COLO668 (cell line): ENCODE data around the gene HSPB2.

Source experiments
- DNase-seq: peaks from one replicate; lab custom pipeline; 2025; ENCODE audit not compliant: unreplicated experiment; lab: John Stamatoyannopoulos, UW

HSPB2 gene

GRCh38 chr11:111936040-111936540 lies 23.6 kb downstream of the HSPB2 start:
- no peak for DNase-seq

- no peak for DNase-seq
Observed at GRCh38 chr11:111937461-111937769, 24.9 kb downstream of the HSPB2 start.

- DNase-seq: no peak
Observed at GRCh38 chr11:111937844-111938243, 25.3 kb downstream of the HSPB2 start.

- no peak for DNase-seq
Observed at GRCh38 chr11:111938687-111939160, 26.2 kb downstream of the HSPB2 start.

GRCh38 chr11:111939836-111940604 lies 27.5 kb downstream of the HSPB2 start:
- DNase-seq: no peak

DNA sequence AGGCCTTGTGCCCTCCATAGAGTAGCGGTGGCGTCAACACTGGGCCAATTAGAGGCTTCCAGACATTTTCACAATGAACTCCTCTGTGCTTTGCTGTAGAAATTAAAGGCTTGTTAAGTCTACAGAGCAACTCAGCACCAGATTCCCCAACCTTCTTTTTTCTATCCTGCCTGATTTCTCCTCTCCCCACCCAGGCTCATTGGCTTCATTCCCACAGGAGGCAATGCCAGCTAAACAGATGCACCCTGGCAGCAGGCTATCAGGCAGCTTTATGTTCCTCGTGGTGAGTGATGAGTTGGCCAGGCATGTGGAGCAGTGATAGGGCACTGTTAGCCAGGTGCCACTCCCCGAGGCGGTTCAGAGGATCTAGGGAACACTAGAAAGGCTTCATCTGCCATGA lies 29.4 kb downstream of the HSPB2 start:
- DNase-seq: no peak

DNA sequence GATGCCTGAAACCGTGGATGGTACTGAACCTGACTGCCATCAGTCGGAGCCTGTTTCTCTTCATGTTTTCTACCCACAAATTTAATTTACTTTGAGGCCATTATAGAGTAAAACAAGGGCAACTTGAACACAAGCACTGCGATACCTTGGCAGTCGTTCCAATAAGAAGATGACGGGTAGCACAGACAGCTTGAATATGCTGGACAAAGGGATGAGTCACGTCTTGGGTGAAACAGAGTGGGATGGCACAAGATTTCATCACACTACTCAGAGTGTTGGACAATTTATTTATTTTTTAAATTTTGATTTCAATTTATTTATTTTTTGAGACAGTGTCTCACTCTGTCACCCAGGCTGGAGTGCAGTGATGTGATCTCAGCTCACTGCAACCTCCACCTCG lies 30.3 kb downstream of the HSPB2 start:
- DNase-seq: no peak

- DNase-seq: no peak
Observed at GRCh38 chr11:111944139-111944538, 31.6 kb downstream of the HSPB2 start.

- no peak for DNase-seq
Observed at GRCh38 chr11:111944651-111945051, 32.1 kb downstream of the HSPB2 start.

- DNase-seq: no peak
Observed at GRCh38 chr11:111945198-111945597, 32.7 kb downstream of the HSPB2 start.

DNA sequence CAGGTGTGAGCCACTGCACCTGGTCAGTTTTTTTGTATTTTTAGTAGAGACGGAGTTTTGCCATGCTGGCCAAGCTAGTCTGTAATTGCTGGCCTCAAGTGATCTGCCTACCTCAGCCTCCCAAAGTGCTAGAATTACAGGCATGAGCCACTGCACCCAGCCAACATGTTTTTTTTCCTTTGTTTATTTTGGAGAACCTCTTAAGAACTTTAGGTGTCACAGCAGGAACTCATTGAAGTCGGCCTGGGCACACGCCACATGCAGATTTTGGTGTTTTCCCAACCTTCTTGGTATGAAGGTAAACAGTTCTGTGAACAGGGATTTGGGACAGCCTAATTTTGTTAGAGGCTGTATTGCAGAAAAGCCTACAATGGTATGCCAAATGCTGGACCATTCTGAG lies 34.0 kb downstream of the HSPB2 start:
- no peak for DNase-seq

DNA sequence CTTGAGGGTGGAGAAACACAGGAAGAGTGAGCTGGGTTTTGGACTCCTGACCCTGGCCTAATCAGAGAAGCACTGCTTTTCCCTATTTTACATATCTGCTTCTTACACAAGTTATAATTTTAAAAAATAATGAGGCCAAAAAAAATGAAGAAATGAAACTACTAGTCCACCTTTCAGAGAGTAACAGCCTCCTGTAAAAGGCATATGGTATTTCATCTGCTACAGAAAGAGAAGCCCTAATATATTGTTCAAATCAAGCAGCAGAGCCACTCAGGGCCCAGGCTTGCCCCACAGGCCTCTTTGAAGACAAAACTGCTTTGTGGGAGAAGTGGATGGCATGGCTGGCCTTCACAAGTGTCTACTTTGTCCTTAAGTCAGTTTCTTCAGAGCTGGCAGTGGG lies 34.6 kb downstream of the HSPB2 start:
- no peak for DNase-seq

DNA sequence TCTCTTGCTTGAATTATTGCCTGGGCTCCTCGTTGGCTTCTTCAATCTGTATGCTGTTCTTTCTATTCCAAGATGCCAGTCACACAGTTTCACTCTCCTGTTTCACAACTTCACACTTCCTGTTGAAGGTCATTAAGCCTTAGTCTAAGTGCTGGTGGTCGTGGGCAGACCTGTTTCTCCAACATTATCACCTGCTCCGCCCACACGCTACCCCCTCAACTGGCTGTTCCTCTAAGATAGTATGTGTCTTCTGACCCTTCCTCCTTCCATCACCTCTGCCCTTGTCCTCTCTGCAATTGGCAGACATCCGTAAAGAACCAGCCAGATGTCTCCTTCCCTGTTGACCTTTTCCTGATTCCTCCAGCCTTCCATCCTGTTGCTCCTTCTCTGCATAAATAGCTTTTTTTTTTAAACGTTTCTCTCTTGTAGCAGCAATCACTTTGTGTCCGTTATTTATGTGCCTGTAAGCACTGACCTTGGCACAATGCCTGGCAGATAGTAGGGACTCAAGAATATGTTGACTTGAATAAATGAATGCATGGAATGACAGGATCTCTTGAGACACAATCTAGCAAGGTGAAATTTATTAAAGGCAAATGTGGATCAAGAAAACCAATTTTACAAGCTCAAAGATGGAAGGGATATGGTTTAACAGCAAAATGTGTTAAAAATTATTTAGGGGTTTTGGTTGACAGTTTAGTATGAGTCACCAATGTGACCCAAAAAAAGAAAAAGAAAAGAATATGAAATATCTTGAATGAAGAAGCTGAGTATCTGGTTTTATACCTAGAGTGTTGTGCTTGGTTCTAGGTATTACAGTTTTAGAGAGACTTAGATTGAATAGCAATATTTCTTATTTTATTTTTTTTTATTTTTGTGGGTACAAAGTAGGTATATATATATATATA lies 37.2 kb downstream of the HSPB2 start:
- no peak for DNase-seq

DNA sequence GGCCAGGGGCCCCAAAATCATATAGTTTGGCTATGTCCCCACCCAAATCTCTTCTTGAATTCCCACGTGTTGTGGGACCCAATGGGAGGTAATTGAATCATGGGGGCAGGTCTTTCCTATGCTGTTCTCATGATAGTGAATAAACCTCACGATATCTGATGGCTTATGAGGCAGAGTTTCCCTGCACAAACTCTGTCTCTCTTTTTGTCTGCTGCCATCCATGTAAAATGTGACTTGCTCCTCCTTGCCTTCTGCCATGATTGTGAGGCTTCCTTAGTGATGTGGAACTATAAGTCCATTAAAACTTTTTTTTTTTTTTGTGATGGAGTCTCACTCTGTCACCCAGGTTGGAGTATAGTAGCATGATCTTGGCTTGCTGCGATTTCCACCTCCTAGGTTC lies 39.0 kb downstream of the HSPB2 start:
- DNase-seq: no peak

GRCh38 chr11:111954154-111954553 lies 41.6 kb downstream of the HSPB2 start:
- DNase-seq: no peak

DNA sequence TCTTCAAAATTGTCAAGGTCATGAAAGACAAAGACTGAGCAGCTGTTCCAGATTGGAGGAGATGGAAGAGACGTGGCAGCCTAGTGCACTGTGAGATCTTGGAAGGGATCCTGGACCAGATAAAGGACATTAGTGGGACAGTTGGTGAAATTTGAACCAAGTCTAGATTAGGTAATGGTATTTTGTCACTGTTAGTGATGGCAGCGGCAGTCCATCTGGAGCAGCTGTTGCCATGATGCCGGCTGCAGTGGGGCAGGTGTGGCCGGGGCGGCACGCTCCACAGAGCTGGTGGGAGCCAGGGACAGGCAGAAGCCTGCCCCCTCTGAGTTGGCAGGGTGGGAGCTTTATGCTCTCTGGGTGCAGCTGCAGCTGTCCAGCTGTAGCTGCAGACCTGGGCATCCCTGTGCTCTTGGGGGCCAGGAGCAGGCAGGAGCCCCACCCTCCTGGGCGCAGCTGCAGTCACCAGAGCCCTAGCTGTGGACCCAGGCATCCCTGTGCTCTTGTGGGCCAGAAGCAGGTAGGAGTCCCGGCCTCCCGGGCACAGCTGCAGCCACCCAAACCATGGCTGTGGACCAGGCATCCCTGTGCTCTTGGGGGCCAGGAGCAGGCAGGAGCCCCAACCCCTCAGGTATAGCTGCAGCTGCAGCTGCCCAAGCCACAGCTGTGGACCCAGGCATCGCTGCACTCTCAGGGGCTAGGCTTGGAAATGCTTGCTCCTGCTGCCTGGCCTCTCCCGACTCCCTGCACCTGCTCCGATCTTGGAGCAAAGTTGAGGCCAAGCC lies 45.3 kb downstream of the HSPB2 start:
- no peak for DNase-seq

GRCh38 chr11:111960916-111961315 lies 48.4 kb downstream of the HSPB2 start:
- no peak for DNase-seq

- no peak for DNase-seq
Observed at GRCh38 chr11:111961389-111962300, 49.1 kb downstream of the HSPB2 start.
